Head of caudate nucleus (tissue), 42 donors: ENCODE results near the gene DGCR8.

Experiments used
- DNase-seq, 42 donors: peaks; one replicate each; pipeline versions ENCODE4 v3.0.0 to v3.0.0-alpha.2; 2020 to 2021; ENCODE audit warnings: mixed read lengths in 7 of 42
- intact Hi-C: fragments of 100-400 bp; cut with DNase I; formaldehyde crosslinking; loops from one replicate; pipeline ENCODE4 v1.15.0; 2022

DGCR8 gene

DNA sequence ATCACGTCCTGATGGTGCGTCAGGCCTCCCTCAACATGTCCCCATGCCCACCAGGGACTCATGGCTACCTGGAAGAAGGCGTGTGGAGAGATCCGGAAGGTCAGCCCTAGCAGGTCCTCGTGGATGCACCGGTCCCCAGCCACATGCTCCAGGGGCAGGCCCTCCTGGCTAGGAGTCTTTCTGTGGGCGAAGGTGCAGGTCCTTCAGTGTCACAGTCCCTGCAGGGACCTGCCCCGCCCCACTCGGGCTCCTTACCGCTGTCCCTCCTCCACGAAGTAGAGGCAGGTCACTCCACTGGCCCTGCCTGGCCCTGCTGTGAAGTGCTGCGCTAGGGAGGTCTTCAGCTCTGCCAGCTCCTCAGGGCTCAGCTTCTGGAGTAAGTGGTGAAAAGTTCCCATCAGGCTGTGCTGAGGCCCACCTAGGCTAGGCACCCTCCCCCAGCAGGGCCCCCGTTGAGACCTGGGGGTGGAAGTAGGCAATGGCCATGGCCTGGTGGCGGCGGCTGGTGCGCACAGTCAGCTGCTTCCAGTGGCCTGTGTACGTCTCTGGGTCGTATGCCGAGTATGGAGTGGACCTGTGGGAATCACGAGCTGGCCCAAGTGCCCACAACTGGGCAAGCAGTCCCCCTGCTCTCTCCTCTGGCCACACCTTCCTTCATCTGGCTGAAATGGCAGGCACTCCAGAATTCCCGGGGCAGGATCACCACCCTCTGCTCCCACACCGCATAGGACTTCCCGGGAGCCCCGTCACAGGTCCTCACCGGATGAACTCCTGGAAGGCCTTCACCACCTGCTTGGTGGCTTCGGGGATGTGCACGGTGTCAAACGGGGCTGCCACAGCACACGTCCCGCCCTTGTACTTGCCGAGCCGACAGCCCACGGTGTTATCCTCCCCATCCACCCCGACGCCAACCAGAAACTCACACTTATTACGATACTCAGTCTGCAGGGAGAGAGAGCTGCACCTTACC lies 34.8 kb downstream of the DGCR8 start:
- intact Hi-C loops = no loop called here
- DNase-seq = no peak

DNA sequence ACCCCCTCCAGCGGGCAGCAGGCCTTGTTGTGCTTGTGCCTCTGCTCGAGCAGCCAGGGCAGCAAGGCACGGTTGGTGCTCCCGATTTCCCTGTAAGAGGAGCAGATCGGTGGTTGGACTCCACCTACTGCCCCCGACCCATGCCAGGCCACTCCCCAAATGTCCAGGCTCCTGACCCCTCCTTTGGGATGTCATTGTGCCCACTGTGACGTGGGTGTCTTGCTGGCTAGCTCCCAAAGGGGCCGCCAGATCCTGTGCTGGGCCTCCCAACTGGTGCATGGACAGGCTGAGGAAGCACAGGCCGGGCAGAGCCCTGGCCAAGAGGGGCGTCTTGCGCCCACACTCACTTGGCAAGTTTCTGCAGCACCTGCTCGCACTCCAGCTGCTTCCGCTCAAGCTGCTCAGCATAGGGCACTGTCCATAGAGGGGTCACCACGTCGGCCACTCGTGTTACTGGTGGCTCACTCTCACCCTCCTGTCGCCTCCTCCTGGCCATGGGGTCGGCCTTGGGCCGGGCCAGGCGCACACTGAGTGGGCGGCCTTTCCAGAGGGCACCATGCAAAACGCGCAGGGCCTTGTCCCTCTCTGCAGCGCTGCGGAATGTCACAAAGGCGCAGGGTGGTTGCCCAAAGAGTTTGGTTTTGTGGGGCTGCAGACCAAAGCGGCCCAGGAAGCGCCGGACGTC lies 35.8 kb downstream of the DGCR8 start, which contains the start of gene RANBP1:
RANBP1 (plus strand) TSS at position 414 of the 685 bp plus-strand sequence; CDS start at position 495, 81 bp downstream.
- intact Hi-C loops = loop anchor here (2.0 kb wide), 1 partner anchor 37 kb away; no protein-coding TSS in a partner anchor

DNA sequence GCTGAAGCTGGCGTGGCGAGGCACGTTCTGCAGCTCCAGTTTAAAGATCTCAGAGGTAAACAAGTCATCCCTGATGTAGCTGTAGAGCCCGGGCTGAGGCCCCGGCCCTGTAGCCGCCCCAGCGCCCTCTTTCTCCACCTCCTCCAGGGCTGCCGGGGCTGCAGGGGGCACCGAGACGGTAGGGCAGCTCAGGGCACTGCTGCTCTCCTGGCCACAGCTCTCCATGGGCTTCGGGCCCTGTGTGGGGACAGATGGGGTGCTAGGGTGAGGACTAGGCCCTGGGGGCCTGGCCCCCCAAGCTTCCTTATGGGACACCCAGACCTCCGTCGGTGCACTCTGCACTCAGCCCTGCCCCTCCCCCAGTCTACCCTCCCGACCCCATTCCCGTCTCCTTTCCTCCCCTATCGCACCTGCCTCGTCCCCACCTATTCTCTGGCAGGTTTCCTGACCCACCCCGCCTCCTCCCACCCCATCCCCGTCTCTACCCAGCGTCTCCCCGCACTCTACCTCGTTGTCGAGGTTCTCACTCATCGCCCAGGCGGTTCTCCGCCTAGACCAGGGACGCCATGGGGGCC lies 36.4 kb downstream of the DGCR8 start:
- intact Hi-C loops = loop anchor here (2.0 kb wide), 1 partner anchor 38 kb away; no protein-coding TSS in a partner anchor
- no peak for DNase-seq

More for the DNA sequence above, 35.8 kb downstream of the DGCR8 start, which contains the start of gene RANBP1:
- DNase-seq = no peak

DNA sequence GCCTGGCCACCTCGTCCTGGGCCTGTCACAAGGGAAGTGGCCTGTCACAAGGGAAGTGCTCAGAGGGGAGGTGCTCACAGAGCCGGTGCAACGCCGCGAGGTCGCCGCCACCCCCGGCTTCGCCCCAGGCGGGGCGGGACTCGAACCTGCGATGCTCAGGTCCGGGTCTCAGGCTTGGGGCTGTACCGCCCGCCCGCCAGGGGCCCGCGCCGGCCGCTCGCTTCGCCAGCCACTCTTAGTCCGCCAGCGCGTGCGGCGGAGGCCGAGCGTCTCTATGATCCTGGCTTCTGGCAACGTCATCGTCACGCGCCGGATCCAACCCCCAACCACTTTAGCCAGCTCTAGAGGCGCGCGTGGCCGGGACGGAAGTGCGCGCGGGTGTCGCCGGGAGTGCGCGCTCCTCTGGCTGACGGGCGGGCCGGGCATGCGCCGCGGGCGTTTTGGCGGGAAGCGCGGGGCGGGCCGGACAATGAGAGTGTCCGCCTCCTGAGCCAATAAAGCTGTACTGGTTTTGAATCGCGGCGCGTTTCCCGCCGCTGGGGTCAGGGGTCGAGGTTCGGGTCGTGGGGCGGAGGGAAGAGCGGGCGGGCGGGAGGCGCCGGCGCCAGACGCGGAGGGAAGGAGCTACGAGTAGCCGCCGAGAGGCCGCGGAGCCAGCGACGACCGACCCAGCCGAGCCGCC lies 37.1 kb downstream of the DGCR8 start, which contains the start of gene TRMT2A:
TRMT2A (minus strand) TSS at position 276 of the 682 bp plus-strand sequence. CDS start 320 bp downstream, outside the sequence.
- peak; percentile 91 to 99 (median 97) for DNase-seq
- intact Hi-C loops = loop anchor here (2.0 kb wide), 1 partner anchor 38 kb away; no protein-coding TSS in a partner anchor

DNA sequence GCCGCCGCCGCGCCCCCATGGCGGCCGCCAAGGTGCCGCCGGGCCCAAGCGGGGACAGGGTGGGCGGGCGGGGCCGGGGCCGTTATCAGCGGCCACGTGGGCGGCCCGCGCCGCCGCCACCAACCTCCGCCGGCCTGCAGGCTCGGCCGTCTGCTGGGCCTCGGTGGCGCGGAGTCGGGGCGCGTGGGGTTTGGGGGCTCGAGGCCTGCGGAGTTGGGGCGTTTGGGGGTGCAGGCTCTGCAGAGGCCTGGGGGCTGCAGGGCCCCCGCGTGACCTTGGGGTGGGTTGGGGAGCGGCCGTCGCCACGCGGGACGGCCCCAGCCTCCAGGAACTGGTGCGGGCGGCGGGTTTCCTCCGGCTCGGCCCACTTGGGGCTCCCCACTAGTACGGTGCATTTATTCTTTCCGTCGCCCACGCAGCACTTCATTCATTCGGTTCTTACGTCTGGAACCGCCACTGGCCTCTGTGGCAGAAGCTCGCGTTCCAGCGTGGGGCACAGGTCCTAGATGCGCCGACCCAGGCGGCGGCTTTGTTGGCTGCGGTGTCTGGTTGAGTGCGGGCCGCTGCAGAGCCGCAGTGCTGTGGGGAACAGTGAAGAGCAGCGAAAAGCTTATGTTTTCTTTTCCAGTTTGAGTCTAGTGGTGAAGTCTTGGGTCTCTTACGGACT lies 37.7 kb downstream of the DGCR8 start:
- intact Hi-C loops = loop anchor here (2.0 kb wide), 1 partner anchor 39 kb away; no protein-coding TSS in a partner anchor
- DNase-seq = peak in 6 of 42 donors; percentile 32 to 60 (median 42)

DNA sequence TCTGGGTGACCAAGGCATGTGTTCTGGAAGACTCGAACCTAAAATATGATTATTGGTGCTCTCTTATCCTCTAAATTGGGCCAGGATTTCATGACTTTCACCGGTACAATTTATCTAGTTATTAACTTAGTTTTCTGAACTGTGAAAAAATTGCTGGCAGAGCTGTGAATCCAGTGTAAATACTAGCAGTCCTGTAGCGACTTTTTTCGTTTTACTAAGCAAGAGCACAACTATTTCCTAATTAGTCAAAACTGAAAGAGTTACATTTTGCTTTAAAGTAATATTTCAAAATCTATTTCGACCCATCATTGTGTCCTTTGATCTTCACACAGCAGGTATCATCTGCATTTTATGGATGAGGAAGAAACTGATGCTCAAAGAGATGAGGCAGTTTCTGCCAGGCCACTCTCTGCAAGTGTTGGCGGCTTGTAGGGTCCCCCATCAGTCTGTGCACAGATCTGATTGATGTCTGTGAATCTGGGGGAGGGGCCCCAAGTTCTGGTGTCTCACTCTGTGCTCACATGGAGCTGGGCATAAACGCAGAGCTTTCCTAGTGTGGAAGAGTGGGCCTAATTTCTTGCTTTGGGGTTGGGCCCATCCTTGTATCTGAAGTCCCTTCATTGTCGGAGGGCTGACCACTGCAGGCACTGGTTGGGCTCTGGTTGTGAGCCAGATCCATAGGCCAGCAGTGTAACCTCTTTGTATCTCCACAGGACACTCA lies 38.4 kb downstream of the DGCR8 start:
- peak in 1 of 42 donors; percentile 1 for DNase-seq
- intact Hi-C loops = no loop called here

DNA sequence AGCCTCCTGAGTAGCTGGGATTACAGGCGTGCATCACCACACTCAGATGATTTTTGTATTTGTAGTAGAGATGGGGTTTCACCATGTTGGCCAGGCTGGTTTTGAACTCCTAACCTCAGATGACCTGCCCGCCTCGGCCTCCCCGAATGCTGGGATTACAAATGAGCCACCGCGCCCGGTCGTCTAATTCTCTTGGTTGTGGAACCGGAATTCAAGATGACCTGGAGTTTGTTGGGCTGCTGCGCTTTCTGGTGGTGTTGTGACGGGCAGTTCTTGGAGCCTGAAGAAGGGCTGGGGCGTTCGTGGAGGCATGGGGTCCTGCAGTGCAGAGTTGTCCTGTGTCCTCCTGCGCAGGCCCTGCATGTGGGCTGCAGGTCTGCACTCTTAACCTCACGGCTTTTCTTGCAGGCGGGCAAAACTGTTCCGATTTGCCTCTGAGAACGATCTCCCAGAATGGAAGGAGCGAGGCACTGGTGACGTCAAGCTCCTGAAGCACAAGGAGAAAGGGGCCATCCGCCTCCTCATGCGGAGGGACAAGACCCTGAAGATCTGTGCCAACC lies 41.9 kb downstream of the DGCR8 start:
- no peak for DNase-seq
- intact Hi-C loops = loop anchor here (10.0 kb wide), 1 partner anchor 157 kb away; no protein-coding TSS in a partner anchor

DNA sequence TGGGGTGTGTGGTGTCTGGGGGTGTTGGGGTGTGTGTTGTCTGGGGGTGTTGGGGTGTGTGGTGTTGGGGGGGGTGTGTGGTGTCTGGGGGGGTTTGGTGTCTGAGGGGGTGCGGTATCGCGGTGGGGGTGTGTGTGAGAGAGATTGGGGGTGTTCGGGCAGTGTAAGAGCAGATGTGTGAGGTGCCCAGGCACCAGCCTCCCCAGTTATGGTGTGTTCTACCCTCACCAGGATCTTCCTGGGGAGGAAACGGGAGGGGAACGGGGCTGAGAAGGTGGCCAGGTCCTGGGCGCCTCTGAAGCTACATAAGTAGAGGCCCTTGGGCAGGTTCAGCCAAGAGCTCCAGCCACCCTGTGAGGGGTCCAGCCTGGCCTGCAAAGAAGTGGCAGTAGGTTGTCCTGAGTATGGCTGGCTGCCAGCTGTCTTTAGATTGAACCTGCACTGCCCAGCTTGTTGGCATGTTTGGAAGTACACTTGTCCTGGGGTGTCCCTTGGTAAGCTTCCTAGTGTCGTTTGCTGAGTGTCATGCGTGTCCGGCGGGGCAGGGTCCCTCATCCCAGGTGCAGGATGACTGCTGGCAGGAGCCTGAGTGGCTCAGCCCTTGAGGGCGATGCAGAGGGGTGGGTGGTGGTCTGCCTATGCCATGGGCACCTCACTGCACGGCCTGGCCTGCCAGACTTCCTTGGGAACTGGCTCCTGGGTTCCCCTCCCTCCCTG lies 43.5 kb downstream of the DGCR8 start:
- intact Hi-C loops = loop anchor here (10.0 kb wide), 1 partner anchor 159 kb away; no protein-coding TSS in a partner anchor
- no peak for DNase-seq

DNA sequence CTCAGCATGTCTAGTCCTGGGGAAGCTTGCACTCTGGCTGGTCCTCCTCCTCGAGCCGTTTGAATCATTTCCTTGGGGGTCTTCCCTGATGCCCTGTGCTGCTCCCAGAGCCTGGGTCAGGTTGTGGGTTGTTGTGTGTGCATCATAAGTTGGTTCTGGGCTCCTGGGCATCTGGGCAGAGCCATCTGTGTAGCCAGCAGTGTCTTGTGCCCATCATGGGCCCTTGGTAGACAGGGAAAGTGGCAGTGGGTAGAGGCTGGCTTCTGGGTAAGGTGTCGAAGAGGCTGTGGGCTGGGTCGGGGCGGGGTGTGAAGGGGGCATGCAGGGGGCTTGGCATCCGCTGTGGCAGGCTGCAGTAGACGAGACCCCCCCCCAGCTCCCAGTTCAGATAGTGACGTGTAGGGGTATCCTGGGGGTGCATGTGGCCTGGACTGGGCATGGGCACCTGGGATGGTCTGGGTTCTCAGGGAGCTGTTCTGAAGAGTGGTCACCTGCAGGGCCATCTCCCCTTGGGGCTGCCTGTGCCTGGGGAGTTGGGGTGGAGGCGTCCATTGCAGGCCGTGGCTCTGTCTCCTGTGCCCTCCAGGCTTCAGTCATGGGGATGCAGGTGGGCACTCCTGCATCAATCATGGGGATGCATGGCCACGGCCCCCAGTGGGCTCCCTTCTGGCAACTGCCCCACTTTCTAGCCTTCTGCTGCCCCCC lies 44.2 kb downstream of the DGCR8 start:
- intact Hi-C loops = loop anchor here (10.0 kb wide), 1 partner anchor 159 kb away; no protein-coding TSS in a partner anchor

DNA sequence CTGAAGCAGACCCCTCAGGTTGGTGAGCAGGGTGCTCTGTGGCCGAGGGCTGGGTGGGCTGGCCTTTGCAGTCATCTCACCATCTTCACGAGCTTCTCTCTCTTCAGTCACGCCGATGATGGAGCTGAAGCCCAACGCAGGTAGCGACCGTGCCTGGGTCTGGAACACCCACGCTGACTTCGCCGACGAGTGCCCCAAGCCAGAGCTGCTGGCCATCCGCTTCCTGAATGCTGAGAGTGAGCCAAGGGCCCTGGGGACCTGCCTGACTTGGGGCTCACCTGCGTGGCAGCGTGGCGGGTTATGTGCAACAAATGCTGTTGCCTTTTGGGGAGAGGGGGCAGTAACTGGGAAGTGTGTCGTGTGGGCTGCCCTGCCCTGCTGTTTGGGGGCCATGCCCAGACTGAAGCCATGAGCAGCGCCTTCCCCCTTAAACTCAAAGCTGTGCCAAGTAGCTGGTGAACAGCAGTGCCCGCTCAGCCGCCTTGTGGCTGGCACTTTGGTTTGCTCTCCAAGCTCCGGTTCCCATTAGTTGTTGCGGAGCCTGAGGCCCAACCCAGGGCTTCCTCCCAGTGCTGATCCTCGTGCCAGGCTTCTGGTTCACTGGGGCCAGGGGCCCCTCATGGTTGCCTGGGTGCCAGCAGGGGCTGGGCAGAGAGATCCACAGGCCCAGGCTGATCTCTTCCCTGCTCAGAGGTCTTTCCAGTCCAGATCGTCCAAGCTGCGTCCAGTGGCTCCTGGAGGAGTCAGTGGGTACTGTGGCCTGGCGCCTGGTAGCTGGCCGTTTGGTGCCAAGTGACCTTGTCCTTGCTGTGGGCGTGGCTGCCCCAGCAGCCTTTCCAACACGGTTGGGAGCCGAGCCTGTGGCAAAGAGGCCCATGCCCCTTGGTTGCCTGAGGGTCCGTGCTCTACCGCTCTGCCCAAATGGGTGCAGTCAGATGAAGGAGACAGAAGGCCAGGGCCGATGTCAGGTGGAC lies 45.4 kb downstream of the DGCR8 start:
- intact Hi-C loops = loop anchor here (10.0 kb wide), 1 partner anchor 161 kb away; no protein-coding TSS in a partner anchor
- DNase-seq = no peak

More for the DNA sequence above, 44.2 kb downstream of the DGCR8 start:
- DNase-seq = no peak

DNA sequence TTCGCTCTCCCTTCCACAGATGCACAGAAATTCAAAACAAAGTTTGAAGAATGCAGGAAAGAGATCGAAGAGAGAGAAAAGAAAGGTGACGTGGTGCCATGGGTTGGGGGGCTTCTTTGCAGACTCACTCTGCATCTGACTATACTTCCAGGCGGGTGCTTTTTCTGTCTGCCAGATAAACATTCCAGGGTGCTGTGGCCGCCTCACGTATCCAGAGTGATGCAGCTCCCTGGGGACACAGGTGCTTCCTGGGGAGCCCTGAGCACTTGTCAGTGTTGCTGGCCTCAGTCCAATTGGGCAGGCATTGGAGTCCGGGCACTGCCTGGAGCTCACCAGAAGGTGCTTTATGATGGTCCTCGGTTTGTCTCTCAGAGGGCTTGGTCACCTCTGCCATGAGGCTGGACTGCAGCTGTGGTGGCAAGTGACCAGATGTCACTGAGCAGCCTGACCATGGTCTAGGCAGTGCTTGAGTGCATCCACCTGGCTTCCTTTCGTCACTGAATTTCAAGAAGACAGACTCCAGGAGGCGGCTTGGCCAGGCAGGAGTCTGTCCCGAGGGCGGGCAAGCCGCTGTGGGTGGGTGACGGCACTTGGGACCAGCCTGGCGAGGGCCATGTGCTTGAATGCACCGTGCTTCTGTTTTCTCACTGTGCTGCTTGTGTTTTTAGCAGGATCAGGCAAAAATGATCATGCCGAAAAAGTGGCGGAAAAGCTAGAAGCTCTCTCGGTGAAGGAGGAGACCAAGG lies 46.4 kb downstream of the DGCR8 start:
- no peak for DNase-seq
- intact Hi-C loops = loop anchor here (10.0 kb wide), 1 partner anchor 162 kb away; no protein-coding TSS in a partner anchor

DNA sequence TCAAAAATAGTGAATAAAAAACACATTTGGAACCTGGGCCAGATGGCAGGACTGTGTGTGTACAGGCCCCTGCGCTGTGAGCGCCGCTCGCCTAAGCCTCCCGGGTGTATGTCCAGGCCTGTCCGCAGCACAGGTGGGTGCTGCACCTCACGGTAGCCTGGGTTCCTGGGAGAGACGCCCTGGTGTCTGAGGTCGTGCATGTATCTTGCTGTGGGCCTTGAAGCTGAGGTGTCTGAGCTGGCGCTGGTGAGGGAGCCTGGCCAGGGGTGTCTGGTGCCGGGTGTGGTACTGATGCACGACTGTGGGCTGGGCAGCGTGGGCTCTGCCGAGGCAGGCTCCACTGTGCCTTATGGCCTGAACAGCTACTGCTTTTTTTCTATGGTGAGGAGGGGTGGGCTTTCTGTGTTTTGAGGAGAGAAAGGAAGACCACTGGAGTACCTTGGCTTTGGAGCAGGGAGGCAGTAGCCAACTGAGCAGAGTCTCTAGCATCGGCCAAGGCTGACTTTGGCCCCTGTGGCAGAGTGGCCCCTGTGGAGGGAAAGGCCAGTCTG lies 47.4 kb downstream of the DGCR8 start:
- intact Hi-C loops = loop anchor here (10.0 kb wide), 1 partner anchor 163 kb away; no protein-coding TSS in a partner anchor
- DNase-seq = no peak
